Tibial nerve (tissue), 4 donors: ENCODE results near the gene PPP2R1B. TPM values are rescaled to one million over a fixed set of nuclear protein-coding genes. Genes with fewer than 3 reads are reported as not detected.

Experiments used
- DNase-seq, 2 donors: peaks; one replicate each; pipeline ENCODE4 v3.0.0-alpha.2; 2019; ENCODE audit warnings: low spot score in 2 of 2
- H3K27ac ChIP-seq, 4 donors: fragments of 200-600 bp; sonication (generic) in 3 of 4; one replicate each; pipeline ENCODE4 v1.5.1; 2017 to 2019; ENCODE audit warnings: mild to moderate bottlenecking in 1 of 4
- H3K27me3 ChIP-seq, 2 donors: fragments of 200-600 bp; sonication (generic) in 1 of 2; one replicate each; pipeline versions ENCODE4 v1.5.1 to v1.6.0; 2017 to 2019
- H3K36me3 ChIP-seq, 3 donors: fragments of 200-600 bp; sonication (generic); one replicate each; pipeline ENCODE4 v1.5.1; 2018 to 2019
- H3K4me1 ChIP-seq, 4 donors: fragments of 200-600 bp; sonication (generic) in 3 of 4; one replicate each; pipeline ENCODE4 v1.5.1; 2017 to 2019
- H3K4me3 ChIP-seq, 4 donors: fragments of 200-600 bp; sonication (generic) in 3 of 4; one replicate each; pipeline ENCODE4 v1.5.1; 2017 to 2019; ENCODE audit warnings: mild to moderate bottlenecking in 1 of 4, moderate library complexity in 1 of 4
- H3K9me3 ChIP-seq, 4 donors: fragments of 200-600 bp; sonication (generic) in 3 of 4; one replicate each; pipeline ENCODE4 v1.5.1; 2017 to 2019
- EP300 ChIP-seq, 2 donors: sonication (generic); formaldehyde crosslinking; IDR thresholded peaks; one replicate each; pipeline ENCODE4 v1.6.1; 2017; ENCODE audit warnings: antibody characterized with exemption in 2 of 2, mild to moderate bottlenecking in 1 of 2
- POLR2A ChIP-seq, 2 donors: fragments of 450-650 bp; IDR thresholded peaks; one replicate each; pipeline ENCODE4 v1.6.1; 2017; ENCODE audit warnings: antibody characterized with exemption in 2 of 2, mild to moderate bottlenecking in 2 of 2, moderate library complexity in 2 of 2
- WGBS, 2 donors: methylation state at CpG; one replicate each; pipeline ENCODE4 v1.1.5; 2018; 5-methylcytosine and 5-hydroxymethylcytosine counted together
- total RNA-seq, 4 donors: library from RNA; depleted of rRNA; stranded (reverse); fragments of >200 nt; gene quantifications; one replicate each; pipeline ENCODE4 v1.1.0, GENCODE V29; 2016
- TF ChIP-seq, protein P1 (sequence below), 5 experiments: fragments of 200-600 bp in 3 of 5; fragments of 450-650 bp in 2 of 5; sonication (generic) in 3 of 5; IDR thresholded peaks; one replicate each; pipeline ENCODE4 v1.5.1; 2016 to 2019; ENCODE audit warnings: antibody characterized with exemption in 5 of 5, mild to moderate bottlenecking in 3 of 5, moderate library complexity in 2 of 5

The PPP2R1B gene
- total RNA-seq, 4 donors from 2014 or later, result 20.8 to 41.4 (median 25.1) TPM

DNA sequence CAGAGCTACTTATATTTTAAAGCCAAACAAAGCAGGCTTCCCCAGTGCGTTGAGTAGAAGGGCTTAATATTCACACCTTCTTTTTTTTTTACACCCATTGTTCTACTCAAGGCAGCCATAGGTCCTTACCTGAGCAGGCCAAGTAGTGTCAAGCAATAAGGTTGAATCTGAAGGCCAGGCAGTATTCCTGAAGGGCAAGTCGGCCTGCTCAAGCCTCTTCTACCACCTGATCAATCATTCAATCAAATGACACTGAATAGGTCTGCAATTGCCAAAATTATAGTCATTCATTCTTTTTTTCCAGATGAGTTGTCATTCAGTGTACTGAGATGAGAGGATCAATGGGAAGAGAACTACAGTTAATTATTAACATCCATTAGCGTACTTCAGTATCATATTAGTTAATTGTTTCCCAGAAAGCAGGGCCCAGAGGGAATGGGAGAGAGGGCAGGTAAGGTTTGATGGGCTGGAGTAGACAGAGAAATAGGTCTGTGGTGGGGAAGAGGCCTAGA is 11.9 kb upstream of the PPP2R1B start:
- no peak overlapping the region for H3K4me3 ChIP-seq
- H3K27ac ChIP-seq, result no peak overlapping the region
- H3K4me1 ChIP-seq, result peaks cover 0 to 9% (median 0%) of the 10 kb centered on the region in 4 donors
- no peak for DNase-seq
- H3K27me3 ChIP-seq, result no peaks in the 10 kb centered on the region
- WGBS, 2 donors, result 77 to 82% methylated on average over 3 of the region's 3 CpGs
- H3K9me3 ChIP-seq, result no peaks in the 10 kb centered on the region
- H3K36me3 ChIP-seq, result peaks cover 0 to 3% (median 0%) of the 10 kb centered on the region in 3 donors
- TF ChIP-seq, protein P1, sequence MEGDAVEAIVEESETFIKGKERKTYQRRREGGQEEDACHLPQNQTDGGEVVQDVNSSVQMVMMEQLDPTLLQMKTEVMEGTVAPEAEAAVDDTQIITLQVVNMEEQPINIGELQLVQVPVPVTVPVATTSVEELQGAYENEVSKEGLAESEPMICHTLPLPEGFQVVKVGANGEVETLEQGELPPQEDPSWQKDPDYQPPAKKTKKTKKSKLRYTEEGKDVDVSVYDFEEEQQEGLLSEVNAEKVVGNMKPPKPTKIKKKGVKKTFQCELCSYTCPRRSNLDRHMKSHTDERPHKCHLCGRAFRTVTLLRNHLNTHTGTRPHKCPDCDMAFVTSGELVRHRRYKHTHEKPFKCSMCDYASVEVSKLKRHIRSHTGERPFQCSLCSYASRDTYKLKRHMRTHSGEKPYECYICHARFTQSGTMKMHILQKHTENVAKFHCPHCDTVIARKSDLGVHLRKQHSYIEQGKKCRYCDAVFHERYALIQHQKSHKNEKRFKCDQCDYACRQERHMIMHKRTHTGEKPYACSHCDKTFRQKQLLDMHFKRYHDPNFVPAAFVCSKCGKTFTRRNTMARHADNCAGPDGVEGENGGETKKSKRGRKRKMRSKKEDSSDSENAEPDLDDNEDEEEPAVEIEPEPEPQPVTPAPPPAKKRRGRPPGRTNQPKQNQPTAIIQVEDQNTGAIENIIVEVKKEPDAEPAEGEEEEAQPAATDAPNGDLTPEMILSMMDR (IDR thresholded peaks at IDR 0.05), result no peak
- no peak for TF ChIP-seq POLR2A (IDR thresholded peaks at IDR 0.05)
- no peak for TF ChIP-seq EP300 (IDR thresholded peaks at IDR 0.05)

DNA sequence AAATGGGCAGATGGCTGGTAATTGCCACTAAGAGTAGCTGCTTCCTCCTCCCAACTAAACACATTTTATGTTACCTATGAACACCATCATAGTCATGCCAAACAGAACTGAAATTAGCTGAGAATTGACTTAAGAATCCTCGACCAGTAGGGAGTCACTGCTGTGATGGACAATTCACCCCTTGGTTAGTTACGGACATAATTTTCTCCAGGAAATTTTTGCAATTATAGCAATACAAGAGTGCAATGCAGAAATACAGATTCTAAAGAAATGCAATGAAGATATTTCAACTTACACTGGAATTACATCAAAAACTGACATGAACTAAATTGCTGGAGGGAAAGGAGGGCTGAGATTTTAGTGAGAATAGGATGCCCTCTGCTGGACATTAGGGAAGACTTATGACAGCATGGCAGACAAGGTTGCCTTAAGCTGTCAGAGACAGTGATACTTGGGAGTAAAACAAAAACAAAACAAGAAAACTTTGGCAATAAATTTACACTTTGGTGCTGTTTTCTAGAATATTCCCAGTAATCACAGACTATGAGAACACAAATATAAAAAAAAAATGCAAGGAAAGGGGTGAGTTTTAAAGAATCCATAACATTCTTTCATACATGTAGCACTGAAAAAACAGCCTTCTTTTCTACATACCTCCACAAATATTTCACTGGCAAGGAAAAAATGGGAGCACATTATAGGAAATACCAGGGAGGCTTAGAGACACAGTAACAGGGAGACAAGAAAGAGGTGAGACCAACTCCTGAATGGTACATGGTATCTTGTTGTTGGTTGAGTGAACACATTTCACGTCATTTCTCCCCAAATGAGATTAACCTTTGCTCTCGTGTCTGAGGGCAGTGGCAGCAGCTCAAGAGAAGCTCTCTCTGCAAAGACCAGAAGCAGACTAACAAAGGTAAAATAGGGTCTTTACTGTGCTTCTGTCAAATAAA is 11.2 kb upstream of the PPP2R1B start:
- Histone ChIP-seq H3K27ac (peak overlapping the region in 2 of 4 donors; percentile 22 to 63), H3K9me3 (no peaks in the 10 kb centered on the region), H3K4me1 (peaks cover 0 to 9% (median 0%) of the 10 kb centered on the region in 4 donors), H3K36me3 (no peaks in the 10 kb centered on the region), H3K27me3 (no peaks in the 10 kb centered on the region), H3K4me3 (no peak overlapping the region)
- 53 to 56% methylated on average over 4 of the region's 4 CpGs for WGBS, 2 donors
- TF ChIP-seq POLR2A (IDR thresholded peaks at IDR 0.05) (no peak), EP300 (IDR thresholded peaks at IDR 0.05) (peak in 1 of 2 donors; percentile 65)
- TF ChIP-seq, protein P1 (IDR thresholded peaks at IDR 0.05), result peak; percentile 61 to 90 (median 66)
- peak in 1 of 2 donors; percentile 46 for DNase-seq

DNA sequence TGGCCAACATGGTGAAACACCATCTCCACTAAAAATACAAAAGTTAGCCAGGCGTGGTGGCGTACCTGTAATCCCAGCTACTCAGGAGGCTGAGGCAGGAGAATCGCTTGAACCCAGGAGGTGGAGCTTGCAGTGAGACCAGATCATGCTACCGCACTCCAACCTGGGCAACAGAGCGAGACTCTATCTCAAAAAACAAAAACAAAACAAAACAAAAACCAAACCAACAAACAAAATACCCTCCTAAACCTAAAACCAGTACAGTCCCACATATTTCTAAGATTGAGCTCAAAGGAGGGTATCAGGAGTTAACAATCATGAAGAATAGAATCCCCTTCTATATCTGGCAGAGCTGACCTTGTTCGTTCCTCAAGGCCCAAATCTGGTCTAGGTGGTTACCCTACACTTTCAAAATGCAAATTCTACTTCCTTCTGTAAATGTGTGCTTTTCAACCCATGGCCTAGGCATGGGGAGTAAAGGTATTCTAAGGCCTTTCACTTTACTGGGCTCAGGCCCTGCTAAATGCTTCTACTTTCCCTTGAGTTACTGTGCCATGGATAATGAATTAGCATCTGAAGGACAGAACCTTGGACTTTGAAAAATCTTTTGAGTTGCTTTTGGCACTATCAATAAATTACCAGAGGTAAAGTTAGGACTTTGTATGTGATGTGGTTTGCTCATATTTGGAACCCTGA is 10.4 kb upstream of the PPP2R1B start:
- Histone ChIP-seq H3K4me3 (no peak overlapping the region), H3K27ac (peak overlapping the region in 2 of 4 donors; percentile 22 to 63), H3K4me1 (peaks cover 0 to 9% (median 0%) of the 10 kb centered on the region in 4 donors), H3K27me3 (no peaks in the 10 kb centered on the region), H3K9me3 (no peaks in the 10 kb centered on the region), H3K36me3 (no peaks in the 10 kb centered on the region)
- TF ChIP-seq EP300 (IDR thresholded peaks at IDR 0.05) (no peak), POLR2A (IDR thresholded peaks at IDR 0.05) (no peak)
- TF ChIP-seq, protein P1 (IDR thresholded peaks at IDR 0.05), result no peak
- no peak for DNase-seq
- WGBS, 2 donors, result 87 to 89% methylated on average over 6 of the region's 6 CpGs

DNA sequence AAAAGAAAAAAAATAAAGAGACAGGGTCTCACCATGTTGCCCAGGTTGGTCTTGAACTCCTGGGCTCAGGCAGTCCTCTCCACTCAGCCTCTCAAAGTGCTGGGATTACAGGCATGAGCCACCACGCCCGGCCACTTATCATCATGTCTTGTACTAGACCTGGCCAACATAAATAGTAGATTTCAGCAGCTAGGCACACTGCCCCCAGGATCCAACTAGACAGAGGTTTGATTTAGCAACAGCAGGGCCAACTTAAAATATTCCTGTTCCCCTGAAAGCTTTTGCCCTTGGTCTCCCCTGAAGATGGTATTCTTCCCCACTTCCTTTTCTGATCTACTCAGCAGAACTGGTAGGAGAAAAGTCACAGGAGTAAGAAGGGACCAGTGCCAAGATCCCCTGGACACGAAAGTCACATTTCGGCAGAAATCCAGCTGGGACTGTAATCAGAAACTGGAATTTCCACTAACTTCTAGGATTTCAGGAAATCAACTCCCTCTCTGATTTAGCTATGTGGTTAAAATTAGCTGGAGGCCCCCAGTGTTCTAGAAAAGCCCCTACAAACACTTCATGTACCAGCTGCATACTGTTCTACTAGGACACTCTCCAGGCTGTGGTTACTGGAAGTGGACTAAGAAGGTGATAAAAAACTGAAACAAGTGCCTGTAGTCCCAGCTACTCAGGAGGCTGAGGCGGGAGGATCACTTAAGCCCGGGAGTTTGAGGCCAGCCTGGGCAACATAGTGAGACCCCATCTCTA is 8.9 kb upstream of the PPP2R1B start:
- H3K27ac ChIP-seq, result peak overlapping the region in 2 of 4 donors; percentile 29 to 46
- peaks cover 0 to 9% (median 0%) of the 10 kb centered on the region in 4 donors for H3K4me1 ChIP-seq
- H3K9me3 ChIP-seq, result no peaks in the 10 kb centered on the region
- no peaks in the 10 kb centered on the region for H3K27me3 ChIP-seq
- DNase-seq, result peak; percentile 44 to 49
- TF ChIP-seq EP300 (IDR thresholded peaks at IDR 0.05) (no peak), POLR2A (IDR thresholded peaks at IDR 0.05) (no peak)
- TF ChIP-seq, protein P1 (IDR thresholded peaks at IDR 0.05), result no peak
- no peaks in the 10 kb centered on the region for H3K36me3 ChIP-seq
- 70 to 73% methylated on average over 6 of the region's 6 CpGs for WGBS, 2 donors
- no peak overlapping the region for H3K4me3 ChIP-seq
